CD14-positive monocyte (primary cell): Measurements from ENCODE around the gene PINK1. TPM values are rescaled to one million over a fixed set of nuclear protein-coding genes. Genes with fewer than 3 reads are reported as not detected.

Source experiments
- DNase-seq, 3 donors: peaks; one replicate each; pipeline ENCODE4 v3.0.0-alpha.2; 2011 to 2022
- H2AFZ ChIP-seq: 2 replicates; pipeline ENCODE4 v1.6.0; 2012; ENCODE audit warnings: mild to moderate bottlenecking, low read depth, low read length, inconsistent platforms; ENCODE audit not compliant: insufficient read depth, poor library complexity, severe bottlenecking
- H3K27ac ChIP-seq, 2 donors: 1 replicate in 1 of 2; 2 replicates in 1 of 2; pipeline ENCODE4 v1.5.1; 2012 to 2013; ENCODE audit warnings: low read length in 2 of 2, control low read depth in 1 of 2, inconsistent platforms in 1 of 2, low read depth in 1 of 2, mild to moderate bottlenecking in 1 of 2
- H3K27me3 ChIP-seq, 2 donors: one replicate each; pipeline versions ENCODE4 v1.6.0 to v1.6.1; 2011 to 2013; ENCODE audit warnings: low read length in 2 of 2; ENCODE audit not compliant: control insufficient read depth in 2 of 2, insufficient read depth in 2 of 2
- H3K36me3 ChIP-seq, 2 donors: replicated peaks in 1 of 2; 1 replicate in 1 of 2; 2 replicates in 1 of 2; pipeline versions ENCODE4 v1.5.1 to v1.6.1; 2012 to 2013; ENCODE audit warnings: low read length in 2 of 2, control low read depth in 1 of 2, inconsistent platforms in 1 of 2, mild to moderate bottlenecking in 1 of 2; ENCODE audit not compliant: insufficient read depth in 2 of 2, control insufficient read depth in 1 of 2
- H3K4me1 ChIP-seq, 2 donors: 1 replicate in 1 of 2; 2 replicates in 1 of 2; pipeline versions ENCODE4 v1.5.1 to v1.6.1; 2012 to 2013; ENCODE audit warnings: low read length in 2 of 2, control low read depth in 1 of 2, inconsistent platforms in 1 of 2, mild to moderate bottlenecking in 1 of 2, moderate library complexity in 1 of 2; ENCODE audit not compliant: insufficient read depth in 2 of 2, control insufficient read depth in 1 of 2
- H3K4me2 ChIP-seq: replicated peaks from 2 replicates; pipeline ENCODE3; 2012; ENCODE audit warnings: low read length, moderate library complexity, mild to moderate bottlenecking; ENCODE audit not compliant: poor library complexity, severe bottlenecking; ENCODE audit errors: extremely low read depth
- H3K4me3 ChIP-seq, 3 experiments: fragments of 200-600 bp in 1 of 3; sonication (generic) in 1 of 3; replicated peaks in 1 of 3; 1 replicate in 2 of 3; 2 replicates in 1 of 3; pipeline ENCODE4 v1.5.1; 2011 to 2013; ENCODE audit warnings: low read length in 3 of 3, mild to moderate bottlenecking in 3 of 3, control low read depth in 2 of 3, low read depth in 2 of 3, inconsistent platforms in 1 of 3, moderate library complexity in 1 of 3
- H3K79me2 ChIP-seq: 2 replicates; pipeline ENCODE4 v1.6.0; 2012; ENCODE audit warnings: mild to moderate bottlenecking, control low read depth, inconsistent platforms, low read length, moderate library complexity; ENCODE audit not compliant: insufficient read depth
- H3K9ac ChIP-seq: 2 replicates; pipeline ENCODE4 v1.6.0; 2017; ENCODE audit warnings: low read length, mild to moderate bottlenecking; ENCODE audit not compliant: insufficient read depth, poor library complexity, severe bottlenecking
- H3K9me3 ChIP-seq, 2 donors: replicated peaks in 1 of 2; 1 replicate in 1 of 2; 2 replicates in 1 of 2; pipeline versions ENCODE4 v1.5.1 to v1.6.1; 2012 to 2013; ENCODE audit warnings: low read length in 2 of 2, control low read depth in 1 of 2; ENCODE audit not compliant: control insufficient read depth in 1 of 2, insufficient read depth in 1 of 2
- H4K20me1 ChIP-seq: 2 replicates; pipeline ENCODE4 v1.6.0; 2012; ENCODE audit warnings: mild to moderate bottlenecking, low read length, control low read depth, moderate library complexity; ENCODE audit not compliant: insufficient read depth
- H3K27ac Mint-ChIP-seq, 7 donors: one replicate each; pipeline ENCODE4 v1.8.0; 2020; ENCODE audit warnings: mild to moderate bottlenecking in 7 of 7, mixed read lengths in 7 of 7, moderate library complexity in 6 of 7, inconsistent platforms in 2 of 7
- H3K27me3 Mint-ChIP-seq, 3 donors: one replicate each; pipeline ENCODE4 v1.8.0; 2021 to 2022; ENCODE audit warnings: low read depth in 3 of 3, mild to moderate bottlenecking in 3 of 3, mixed read lengths in 3 of 3, moderate library complexity in 3 of 3, inconsistent platforms in 1 of 3
- H3K36me3 Mint-ChIP-seq, 2 donors: one replicate each; pipeline ENCODE4 v1.8.0; 2020; ENCODE audit warnings: mixed read lengths in 2 of 2, inconsistent platforms in 1 of 2, mild to moderate bottlenecking in 1 of 2
- H3K4me1 Mint-ChIP-seq: one replicate; pipeline ENCODE4 v1.8.0; 2020; ENCODE audit warnings: mild to moderate bottlenecking, mixed read lengths
- H3K4me3 Mint-ChIP-seq, 2 donors: one replicate each; pipeline ENCODE4 v1.8.0; 2020; ENCODE audit warnings: mild to moderate bottlenecking in 2 of 2, mixed read lengths in 2 of 2, moderate library complexity in 1 of 2
- H3K9me3 Mint-ChIP-seq, 7 donors: one replicate each; pipeline ENCODE4 v1.8.0; 2020 to 2022; ENCODE audit warnings: mixed read lengths in 7 of 7, mild to moderate bottlenecking in 6 of 7, moderate library complexity in 6 of 7, inconsistent platforms in 2 of 7
- WGBS: methylation state at CpG from one replicate; pipeline ENCODE4 v1.1.5; 2013; ENCODE audit warnings: missing lambda C conversion rate; ENCODE audit not compliant: insufficient coverage; 5-methylcytosine and 5-hydroxymethylcytosine counted together
- intact Hi-C, 2 donors: fragments of 100-400 bp; cut with micrococcal nuclease; formaldehyde crosslinking; loops; one replicate each; pipeline versions ENCODE4 v1.15.0 to v1.15.1; 2023
- polyA plus RNA-seq, 3 donors: library from polyadenylated mRNA; depleted of rRNA in 1 of 3; unstranded in 2 of 3; stranded (reverse) in 1 of 3; fragments of 300-500 nt in 2 of 3; fragments of >200 nt in 1 of 3; fragmentation: Illumina TruSeq in 2 of 3; gene quantifications; 1 replicate in 2 of 3; 2 replicates in 1 of 3; pipeline ENCODE4 v1.2.3, GENCODE V29; 2012 to 2021
- TF ChIP-seq, protein P1 (sequence below): fragments of 200-600 bp; IDR thresholded peaks from one replicate; pipeline ENCODE4 v1.8.0; 2022; ENCODE audit warnings: antibody characterized with exemption, mild to moderate bottlenecking

Gene PINK1
- polyA plus RNA-seq, 3 donors: 21.6 to 32.7 (median 24.0) TPM

DNA sequence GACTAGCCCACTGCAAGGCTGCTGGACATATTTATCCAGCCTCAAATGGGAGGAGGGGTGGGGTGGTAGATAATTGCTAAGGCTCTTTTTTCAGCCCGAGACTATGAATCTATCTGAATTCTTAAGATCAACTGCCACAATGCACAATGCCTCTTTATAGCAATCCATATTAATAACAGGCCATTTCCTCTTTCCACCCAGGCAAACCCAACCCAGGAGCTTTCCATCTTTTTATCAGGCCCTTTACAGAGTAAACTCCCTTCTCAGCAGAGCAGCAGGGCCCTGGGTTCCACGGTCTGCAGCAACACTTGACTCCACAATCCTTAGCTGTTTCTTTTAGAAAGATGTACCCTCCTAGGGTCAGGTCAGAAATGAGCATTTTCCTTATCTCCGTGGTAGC, 27.1 kb downstream of the PINK1 start:
- peaks cover 41% of the 10 kb centered on the region for H4K20me1 ChIP-seq
- H3K9me3 Mint-ChIP-seq: peaks cover 0 to 2% (median 0%) of the 10 kb centered on the region in 7 donors
- intact Hi-C loops: loop anchor here in 1 of 2 donors (2.0 kb wide), 1 partner anchor 26 kb away; no protein-coding TSS in a partner anchor
- no peaks in the 10 kb centered on the region for H3K27me3 ChIP-seq
- TF ChIP-seq, protein P1, sequence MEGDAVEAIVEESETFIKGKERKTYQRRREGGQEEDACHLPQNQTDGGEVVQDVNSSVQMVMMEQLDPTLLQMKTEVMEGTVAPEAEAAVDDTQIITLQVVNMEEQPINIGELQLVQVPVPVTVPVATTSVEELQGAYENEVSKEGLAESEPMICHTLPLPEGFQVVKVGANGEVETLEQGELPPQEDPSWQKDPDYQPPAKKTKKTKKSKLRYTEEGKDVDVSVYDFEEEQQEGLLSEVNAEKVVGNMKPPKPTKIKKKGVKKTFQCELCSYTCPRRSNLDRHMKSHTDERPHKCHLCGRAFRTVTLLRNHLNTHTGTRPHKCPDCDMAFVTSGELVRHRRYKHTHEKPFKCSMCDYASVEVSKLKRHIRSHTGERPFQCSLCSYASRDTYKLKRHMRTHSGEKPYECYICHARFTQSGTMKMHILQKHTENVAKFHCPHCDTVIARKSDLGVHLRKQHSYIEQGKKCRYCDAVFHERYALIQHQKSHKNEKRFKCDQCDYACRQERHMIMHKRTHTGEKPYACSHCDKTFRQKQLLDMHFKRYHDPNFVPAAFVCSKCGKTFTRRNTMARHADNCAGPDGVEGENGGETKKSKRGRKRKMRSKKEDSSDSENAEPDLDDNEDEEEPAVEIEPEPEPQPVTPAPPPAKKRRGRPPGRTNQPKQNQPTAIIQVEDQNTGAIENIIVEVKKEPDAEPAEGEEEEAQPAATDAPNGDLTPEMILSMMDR: no peak
- H3K4me1 ChIP-seq: peaks cover 20 to 24% of the 10 kb centered on the region in 2 donors
- peak overlapping the region; percentile 91 for H3K4me2 ChIP-seq
- H2AFZ ChIP-seq: peak overlapping the region; percentile 100
- H3K9ac ChIP-seq: peak overlapping the region; percentile 95
- H3K27me3 Mint-ChIP-seq: no peaks in the 10 kb centered on the region
- H3K4me3 ChIP-seq: peak overlapping the region; percentile 67 to 99 (median 96)
- H3K27ac Mint-ChIP-seq: peak overlapping the region; percentile 89 to 96 (median 93)
- peaks cover 28 to 44% of the 10 kb centered on the region in 2 donors for H3K36me3 ChIP-seq
- 8% methylated on average over 2 of the region's 3 CpGs for WGBS
- H3K79me2 ChIP-seq: peaks cover 60% of the 10 kb centered on the region
- peaks cover 27% of the 10 kb centered on the region for H3K4me1 Mint-ChIP-seq
- peaks cover 35 to 44% of the 10 kb centered on the region in 2 donors for H3K36me3 Mint-ChIP-seq
- H3K9me3 ChIP-seq: no peaks in the 10 kb centered on the region
- DNase-seq: no peak
- peak overlapping the region in 1 of 2 donors; percentile 94 for H3K27ac ChIP-seq
- H3K4me3 Mint-ChIP-seq: peak overlapping the region; percentile 96

DNA sequence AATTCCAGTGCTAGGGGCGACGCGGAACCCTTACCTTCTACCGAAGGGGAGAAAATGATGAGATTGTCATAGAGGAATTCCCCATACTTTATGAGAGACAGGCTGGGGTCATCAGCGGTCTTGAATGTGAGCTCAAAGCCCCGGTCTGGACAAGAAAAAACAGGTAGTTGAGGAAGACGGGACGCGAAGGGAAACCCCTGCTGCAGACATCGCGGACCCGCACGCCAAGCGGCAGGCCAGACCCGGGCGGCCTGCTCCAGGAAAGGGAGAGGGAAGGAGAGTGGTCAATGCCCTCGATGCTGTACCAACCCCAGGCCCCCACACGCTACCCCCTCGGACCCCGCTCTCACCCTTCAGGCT, 27.6 kb downstream of the PINK1 start:
- Histone ChIP-seq H4K20me1 (peaks cover 37% of the 10 kb centered on the region), H2AFZ (peak overlapping the region; percentile 100), H3K79me2 (peaks cover 55% of the 10 kb centered on the region), H3K4me1 (peaks cover 20 to 24% of the 10 kb centered on the region in 2 donors), H3K9ac (peak overlapping the region; percentile 95), H3K27me3 (no peaks in the 10 kb centered on the region), H3K4me3 (peak overlapping the region; percentile 67 to 99 (median 96)), H3K9me3 (no peaks in the 10 kb centered on the region), H3K27ac (peak overlapping the region; percentile 58 to 94), H3K36me3 (peaks cover 23 to 39% of the 10 kb centered on the region in 2 donors), H3K4me2 (peak overlapping the region; percentile 91)
- 0% methylated on average over 11 of the region's 20 CpGs for WGBS
- peak overlapping the region; percentile 89 to 96 (median 93) for H3K27ac Mint-ChIP-seq
- TF ChIP-seq, protein P1: no peak
- no peaks in the 10 kb centered on the region for H3K27me3 Mint-ChIP-seq
- H3K4me1 Mint-ChIP-seq: peaks cover 31% of the 10 kb centered on the region
- peaks cover 0 to 2% (median 0%) of the 10 kb centered on the region in 7 donors for H3K9me3 Mint-ChIP-seq
- peak; percentile 19 to 88 (median 44) for DNase-seq
- H3K36me3 Mint-ChIP-seq: peaks cover 30 to 40% of the 10 kb centered on the region in 2 donors
- intact Hi-C loops: loop anchor here in 1 of 2 donors (2.0 kb wide), 1 partner anchor 26 kb away; no protein-coding TSS in a partner anchor
- peak overlapping the region; percentile 96 for H3K4me3 Mint-ChIP-seq
